Right renal pelvis (tissue), 4 donors: ENCODE results near the gene DENND11. TPM values are rescaled to one million over a fixed set of nuclear protein-coding genes. Genes with fewer than 3 reads are reported as not detected.

Source experiments
- DNase-seq, 4 donors: peaks; one replicate each; pipeline ENCODE4 v3.0.0-alpha.2; 2013; ENCODE audit warnings: low read depth in 4 of 4, low spot score in 3 of 4, missing footprints in 1 of 4
- polyA plus RNA-seq, 4 donors: library from polyadenylated mRNA; unstranded; fragments of 120-200 nt; gene quantifications; one replicate each; pipeline ENCODE4 v1.2.1, GENCODE V29; 2013; ENCODE audit not compliant: insufficient read length in 4 of 4

Gene DENND11, protein sequence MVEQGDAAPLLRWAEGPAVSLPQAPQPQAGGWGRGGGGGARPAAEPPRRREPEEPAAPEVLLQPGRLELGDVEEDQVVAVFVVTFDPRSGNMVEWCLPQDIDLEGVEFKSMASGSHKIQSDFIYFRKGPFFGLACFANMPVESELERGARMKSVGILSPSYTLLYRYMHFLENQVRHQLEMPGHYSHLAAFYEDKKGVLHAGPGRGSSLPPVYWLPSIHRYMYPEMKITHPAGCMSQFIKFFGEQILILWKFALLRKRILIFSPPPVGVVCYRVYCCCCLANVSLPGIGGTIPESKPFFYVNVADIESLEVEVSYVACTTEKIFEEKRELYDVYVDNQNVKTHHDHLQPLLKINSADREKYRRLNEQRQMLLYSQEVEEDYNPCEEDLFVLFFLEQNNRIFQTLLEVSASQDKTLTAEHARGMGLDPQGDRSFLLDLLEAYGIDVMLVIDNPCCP
- 10 to 100 TPM; 24.8 to 30.9 (median 27.7) TPM for polyA plus RNA-seq

DNA sequence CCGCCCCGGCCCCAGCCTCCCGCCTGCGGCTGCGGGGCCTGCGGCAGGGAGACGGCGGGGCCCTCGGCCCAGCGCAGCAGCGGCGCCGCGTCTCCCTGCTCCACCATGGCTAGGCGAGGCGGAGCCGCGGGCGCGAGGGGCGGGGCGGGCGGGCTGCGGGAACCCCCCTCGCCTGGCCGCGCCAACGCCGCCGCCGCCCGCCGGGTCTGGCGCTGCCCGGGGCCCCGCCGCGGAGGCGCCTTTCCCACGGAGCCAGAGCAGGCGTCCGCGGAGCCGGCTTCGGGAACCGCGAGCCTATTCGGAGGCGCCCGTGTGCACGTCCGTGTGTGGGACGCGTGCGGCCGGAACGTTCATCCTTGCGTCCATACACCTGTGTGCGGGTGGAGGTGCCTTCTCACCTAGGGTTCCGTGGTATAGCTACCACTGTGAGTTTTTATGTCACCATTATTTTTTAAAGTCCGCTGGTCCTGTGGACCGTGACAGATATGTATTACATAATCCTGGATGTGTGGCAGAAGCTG lies at the start of gene DENND11:
TSS of gene DENND11 (minus strand) at position 120 of the 521 bp plus-strand sequence. CDS start at position 107, 13 bp downstream.
- no peak for DNase-seq

GRCh38 chr7:141748396-141748795 lies 46.4 kb upstream of the DENND11 start:
- DNase-seq: no peak

DNA sequence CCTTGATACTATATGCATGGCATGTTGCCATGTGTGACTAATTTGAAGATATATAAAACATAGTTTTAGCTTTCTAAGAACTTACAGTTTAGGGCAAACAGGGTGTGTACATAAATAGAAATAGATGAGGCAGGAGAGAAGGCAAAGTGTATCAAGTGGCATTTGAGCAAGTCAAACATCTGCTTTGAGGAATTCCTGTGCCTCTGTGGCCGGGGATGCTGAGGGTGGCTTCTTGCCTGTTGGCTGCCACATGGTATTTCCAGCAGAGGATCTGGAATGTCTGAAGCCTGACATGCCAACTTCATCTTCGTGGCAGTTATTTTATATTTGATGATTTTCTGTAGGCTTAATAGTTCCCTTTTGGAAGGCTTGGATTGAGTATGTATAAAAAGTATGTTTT lies 42.2 kb upstream of the DENND11 start:
- no peak for DNase-seq

DNA sequence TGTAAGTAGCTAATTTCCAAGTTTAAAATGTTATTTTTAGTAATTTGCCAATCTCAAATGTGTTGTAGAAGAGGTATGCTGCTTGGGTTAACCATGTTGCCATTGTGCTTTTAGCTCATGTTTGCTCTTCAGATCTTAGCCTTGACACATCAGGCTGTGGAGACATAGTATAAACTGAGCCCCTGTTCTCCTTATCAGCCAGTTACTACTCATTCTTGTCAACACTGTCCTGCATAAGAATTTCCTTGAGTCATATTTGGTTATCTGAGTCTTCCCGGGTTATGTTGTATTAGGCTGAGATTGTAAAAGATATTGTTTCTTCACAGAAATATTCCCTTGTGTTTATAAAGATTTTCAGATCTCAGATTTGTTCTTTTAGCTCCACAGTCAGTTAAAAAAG lies 40.3 kb upstream of the DENND11 start:
- no peak for DNase-seq

DNA sequence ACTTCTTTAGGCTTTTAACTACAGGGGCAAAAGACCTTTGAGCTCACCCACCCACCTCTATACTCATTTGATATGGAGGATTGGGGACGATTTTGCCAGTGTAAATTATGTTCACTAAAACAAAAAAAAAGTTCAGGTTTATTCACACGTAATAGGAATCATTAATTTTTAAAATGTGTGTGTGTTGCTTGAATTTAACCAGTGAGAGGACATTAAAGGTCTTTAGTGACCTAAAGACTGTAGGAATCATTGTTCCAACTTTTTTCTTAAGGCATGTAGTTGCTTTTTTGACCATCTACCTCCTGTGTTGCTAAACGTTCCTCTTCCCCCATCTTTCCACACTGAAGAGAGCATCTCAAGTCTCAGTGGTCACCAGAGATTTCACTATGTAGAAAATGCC lies 37.3 kb upstream of the DENND11 start:
- no peak for DNase-seq

GRCh38 chr7:141738592-141739013 lies 36.6 kb upstream of the DENND11 start:
- DNase-seq: no peak

DNA sequence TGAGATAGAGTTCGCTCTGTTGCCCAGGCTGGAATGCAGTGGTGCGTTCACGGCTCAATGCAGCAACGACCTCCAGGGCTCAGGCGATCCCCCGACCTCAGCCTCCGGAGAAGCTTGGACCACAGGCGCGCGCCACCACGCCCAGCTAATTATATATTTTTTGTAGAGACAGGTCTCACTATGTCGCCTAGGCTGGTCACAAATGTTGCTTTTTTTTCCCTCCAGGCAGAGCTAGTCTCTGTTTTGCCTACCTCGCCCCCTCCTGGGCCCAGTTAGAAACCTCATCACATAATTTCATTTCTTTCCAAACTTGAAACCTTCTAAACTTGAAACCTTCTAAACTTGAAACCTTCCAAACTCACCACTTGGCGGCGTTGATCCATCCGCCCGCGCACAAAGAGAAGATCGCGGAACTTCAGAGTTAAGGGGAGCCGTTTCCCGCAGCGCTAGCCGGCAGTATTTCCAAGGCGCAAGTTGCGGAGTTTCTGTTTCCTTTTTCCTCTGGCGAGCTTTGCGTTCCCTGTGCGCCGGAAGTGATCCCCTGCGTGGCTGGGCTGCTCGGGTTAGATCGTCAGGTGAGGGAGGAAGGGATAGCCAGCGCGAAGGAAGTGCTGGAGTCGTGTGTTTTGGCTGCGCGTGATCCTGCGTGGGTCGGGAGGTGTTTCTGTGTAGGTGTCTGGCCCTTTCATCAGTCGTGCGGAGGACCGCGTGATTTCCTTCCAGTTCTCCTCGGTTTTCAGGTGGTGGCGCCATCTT lies 36.0 kb upstream of the DENND11 start, which contains the start of gene SSBP1:
TSS of gene SSBP1 (plus strand) at position 523 of the 756 bp plus-strand sequence. CDS start 809 bp downstream, outside the sequence.
- peak; percentile 87 to 96 (median 92) for DNase-seq

DNA sequence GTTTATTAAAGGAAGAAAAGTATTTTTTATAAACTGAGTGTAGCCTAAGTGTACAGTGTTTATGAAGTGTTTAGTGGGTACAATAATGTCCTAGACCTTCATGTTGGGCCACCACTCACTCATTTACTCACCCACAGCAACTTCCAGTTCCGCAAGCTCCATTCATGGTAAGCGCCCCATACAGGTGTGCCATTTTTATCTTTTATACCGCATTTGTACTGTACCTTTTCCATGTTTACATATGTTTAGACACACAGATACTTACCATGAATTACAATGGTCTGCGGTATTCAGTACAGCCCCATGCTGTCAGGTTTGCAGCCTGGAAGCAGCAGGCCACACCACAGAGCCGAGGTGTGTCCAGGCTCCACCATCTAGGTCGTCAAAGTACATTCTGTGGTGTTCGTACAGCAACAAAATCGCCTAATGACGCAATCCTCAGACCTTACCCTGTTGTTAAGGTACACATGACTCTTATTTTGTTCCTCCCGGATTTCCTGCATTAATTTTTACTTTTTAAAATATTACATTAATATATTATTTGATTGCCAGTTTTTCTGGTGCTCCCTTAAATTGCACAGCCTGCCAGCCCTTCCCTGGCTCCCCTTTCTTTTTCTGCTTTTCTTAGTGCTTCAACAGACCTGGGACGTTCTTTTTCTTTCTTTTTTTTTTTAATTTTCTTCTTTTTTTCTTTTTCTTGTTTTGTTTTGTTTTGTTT lies 35.3 kb upstream of the DENND11 start:
- DNase-seq: peak in 1 of 4 donors; percentile 2

- DNase-seq: no peak
Observed at GRCh38 chr7:141731476-141732149, 29.6 kb upstream of the DENND11 start.

GRCh38 chr7:141729020-141729419 lies 27.1 kb upstream of the DENND11 start:
- DNase-seq: no peak

- no peak for DNase-seq
Observed at GRCh38 chr7:141722529-141722928, 20.6 kb upstream of the DENND11 start.

GRCh38 chr7:141717450-141717849 lies 15.5 kb upstream of the DENND11 start:
- no peak for DNase-seq

DNA sequence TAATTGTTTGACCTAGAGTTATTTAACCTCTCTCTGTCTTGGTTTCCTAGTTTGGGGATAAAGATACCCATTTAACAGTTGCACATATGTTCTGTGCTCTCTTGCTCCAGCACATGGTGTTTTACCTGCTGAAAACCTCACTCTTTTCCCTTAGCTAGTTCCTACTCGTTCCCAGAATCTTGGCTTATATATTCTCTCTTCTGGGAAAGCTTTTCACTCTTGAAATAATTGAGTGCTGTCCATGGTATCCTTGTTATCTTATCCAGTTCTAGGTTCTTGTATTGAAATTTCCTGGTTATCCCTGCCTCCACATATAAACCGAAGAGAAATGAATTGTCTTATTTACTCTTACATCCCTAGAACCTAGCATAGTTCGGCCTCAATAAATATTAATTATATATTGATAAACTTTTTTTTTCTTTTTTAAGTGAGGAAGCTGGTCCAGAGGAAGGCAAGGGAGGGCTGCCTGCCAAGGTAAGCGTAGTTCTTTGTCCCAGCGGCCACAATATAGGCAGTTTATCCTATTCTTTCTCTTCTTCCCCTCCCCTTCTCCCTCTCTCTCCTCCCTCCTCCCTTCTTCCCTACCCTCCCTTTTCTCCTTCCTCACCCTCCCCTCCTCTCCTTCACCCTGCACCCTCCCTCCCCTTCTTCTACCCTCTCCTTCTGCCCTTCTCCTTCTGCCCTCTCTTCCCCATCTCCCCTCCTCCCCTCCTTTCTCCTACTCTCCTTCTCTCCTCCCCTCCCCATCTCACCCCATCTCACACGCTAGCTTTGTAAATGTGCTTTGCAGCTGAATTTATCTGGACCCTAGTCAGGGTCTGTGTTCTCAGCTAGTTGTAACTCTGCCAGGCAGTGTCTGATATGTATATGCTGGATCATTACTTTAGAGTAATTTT lies 14.1 kb upstream of the DENND11 start:
- no peak for DNase-seq

DNA sequence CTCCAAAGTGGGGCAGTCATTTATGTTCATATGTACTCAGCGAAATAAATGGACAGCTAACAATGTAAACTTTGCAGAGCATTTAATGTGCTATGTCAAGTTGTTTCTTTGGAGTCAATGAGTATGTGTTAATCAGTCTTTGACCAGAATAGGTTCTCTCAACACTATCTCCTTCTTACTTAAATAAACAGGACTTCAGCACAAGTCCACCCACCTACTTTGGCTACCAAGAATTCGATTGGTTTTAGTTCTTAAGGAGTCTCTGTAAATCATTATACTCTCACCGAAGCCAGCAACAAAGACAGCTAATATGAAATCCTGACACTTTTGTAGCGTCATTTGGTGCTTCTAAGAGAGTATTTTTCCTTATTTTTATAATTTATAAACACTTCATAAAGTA lies 13.1 kb upstream of the DENND11 start:
- DNase-seq: no peak

GRCh38 chr7:141714571-141714970 lies 12.6 kb upstream of the DENND11 start:
- DNase-seq: no peak

- DNase-seq: no peak
Observed at GRCh38 chr7:141713890-141714289, 11.9 kb upstream of the DENND11 start.

GRCh38 chr7:141712603-141713255 lies 10.8 kb upstream of the DENND11 start:
- no peak for DNase-seq

GRCh38 chr7:141710301-141710700 lies 8.3 kb upstream of the DENND11 start:
- no peak for DNase-seq
